DMS53 treated with DMSO at 0.1 percent for 48 hours (cell line): ENCODE results near the gene FKBP8.

Experiments
- DNase-seq: peaks from one replicate; lab custom pipeline; 2025; ENCODE audit not compliant: unreplicated experiment; lab: John Stamatoyannopoulos, UW

The FKBP8 gene

GRCh38 chr19:18503337-18503970 lies 39.9 kb downstream of the FKBP8 start:
- no peak for DNase-seq

DNA sequence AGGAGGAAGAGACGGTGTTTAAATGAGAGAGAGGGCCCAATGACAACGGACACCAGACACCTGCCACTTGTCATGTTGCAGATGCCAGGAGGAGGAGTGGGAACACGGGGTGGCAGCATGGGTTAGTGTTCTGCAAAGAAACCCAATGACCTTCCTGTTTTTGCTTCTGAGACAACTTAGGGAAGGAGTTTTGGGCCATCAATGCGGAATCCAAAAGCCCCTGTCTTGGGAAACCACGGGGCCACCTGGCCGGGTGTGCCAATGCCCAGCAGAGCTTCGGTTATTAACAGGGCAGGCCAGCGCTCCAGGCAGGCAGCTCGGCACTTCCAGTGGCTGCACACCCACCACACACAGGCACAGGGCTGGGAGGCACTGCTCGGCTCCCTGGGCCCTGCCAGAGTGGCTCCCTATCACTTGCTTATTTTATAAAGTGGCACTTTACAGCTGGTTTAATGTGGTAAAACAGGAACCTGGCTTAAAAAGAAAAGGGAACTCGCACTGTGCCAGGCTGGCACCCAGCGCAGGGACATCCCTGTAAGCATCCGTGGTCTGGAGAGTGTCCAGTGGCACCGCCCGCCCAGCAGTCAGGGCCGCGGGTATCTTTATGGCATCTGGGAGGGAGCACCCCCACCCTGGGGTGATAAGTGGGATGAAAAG lies 40.6 kb downstream of the FKBP8 start:
- DNase-seq = no peak

GRCh38 chr19:18502246-18502637 lies 41.1 kb downstream of the FKBP8 start:
- DNase-seq = no peak

DNA sequence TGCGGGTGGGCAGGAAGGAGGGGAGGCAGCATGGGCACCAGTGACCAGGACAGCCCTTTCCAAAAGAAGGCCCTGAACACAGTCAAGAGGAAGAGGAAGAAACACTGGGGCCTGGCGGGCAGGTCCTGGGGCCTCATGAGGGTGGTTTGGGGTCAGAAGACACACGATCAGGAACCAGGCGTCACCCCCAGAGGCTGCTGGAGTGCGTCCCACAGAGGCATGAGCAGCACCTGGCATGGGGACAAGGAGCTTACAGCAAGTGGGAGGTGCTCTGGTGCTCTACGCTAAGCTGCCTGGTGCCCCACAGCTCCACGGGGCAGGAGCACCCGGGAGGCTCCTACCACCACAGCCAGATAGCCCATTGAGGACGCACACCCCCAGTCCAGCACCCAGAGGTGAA lies 41.5 kb downstream of the FKBP8 start:
- no peak for DNase-seq

- no peak for DNase-seq
Measured at GRCh38 chr19:18501351-18501750, 42.0 kb downstream of the FKBP8 start.

- no peak for DNase-seq
Measured at GRCh38 chr19:18500799-18501198, 42.6 kb downstream of the FKBP8 start.

- DNase-seq = no peak
Measured at GRCh38 chr19:18500376-18500775, 43.0 kb downstream of the FKBP8 start.

DNA sequence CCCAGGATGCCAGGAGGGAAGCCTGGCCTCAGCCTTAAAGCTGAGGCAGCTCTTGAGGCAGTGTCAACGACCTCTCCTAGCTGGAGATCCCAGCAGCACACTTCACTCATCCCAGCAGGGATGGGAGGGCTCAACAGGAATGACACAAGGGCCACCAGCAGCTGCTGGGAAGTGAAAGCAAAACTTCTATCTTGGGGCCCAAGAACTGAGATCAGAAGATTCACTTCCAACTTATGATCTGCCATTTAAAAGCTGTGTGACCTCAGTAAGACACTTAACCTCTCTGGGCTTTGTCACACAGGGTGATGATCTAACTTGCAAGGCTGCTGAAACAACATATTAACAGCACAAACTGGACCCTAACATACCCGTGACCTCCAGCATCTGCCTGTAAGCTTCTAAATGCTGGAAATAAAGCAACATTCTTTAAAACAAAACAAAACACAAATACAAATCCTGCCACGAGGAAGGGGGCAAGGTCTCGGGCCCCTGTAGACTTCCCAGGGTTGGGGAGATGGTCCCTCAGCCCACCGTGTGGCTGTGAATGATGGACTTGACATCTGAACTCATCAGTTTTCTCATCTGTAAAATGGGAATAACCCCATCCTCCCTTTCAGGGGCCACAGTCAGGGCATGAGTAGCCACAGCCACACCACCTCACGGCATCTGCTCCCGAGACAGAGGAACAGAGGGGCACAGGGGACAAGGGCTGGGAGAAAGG lies 44.2 kb downstream of the FKBP8 start:
- DNase-seq = no peak

- no peak for DNase-seq
Measured at GRCh38 chr19:18496980-18497256, 46.5 kb downstream of the FKBP8 start.

- no peak for DNase-seq
Measured at GRCh38 chr19:18496167-18496979, 47.0 kb downstream of the FKBP8 start.

- DNase-seq = no peak
Measured at GRCh38 chr19:18495204-18495911, 48.0 kb downstream of the FKBP8 start.

- DNase-seq = no peak
Measured at GRCh38 chr19:18494267-18494607, 49.1 kb downstream of the FKBP8 start.

DNA sequence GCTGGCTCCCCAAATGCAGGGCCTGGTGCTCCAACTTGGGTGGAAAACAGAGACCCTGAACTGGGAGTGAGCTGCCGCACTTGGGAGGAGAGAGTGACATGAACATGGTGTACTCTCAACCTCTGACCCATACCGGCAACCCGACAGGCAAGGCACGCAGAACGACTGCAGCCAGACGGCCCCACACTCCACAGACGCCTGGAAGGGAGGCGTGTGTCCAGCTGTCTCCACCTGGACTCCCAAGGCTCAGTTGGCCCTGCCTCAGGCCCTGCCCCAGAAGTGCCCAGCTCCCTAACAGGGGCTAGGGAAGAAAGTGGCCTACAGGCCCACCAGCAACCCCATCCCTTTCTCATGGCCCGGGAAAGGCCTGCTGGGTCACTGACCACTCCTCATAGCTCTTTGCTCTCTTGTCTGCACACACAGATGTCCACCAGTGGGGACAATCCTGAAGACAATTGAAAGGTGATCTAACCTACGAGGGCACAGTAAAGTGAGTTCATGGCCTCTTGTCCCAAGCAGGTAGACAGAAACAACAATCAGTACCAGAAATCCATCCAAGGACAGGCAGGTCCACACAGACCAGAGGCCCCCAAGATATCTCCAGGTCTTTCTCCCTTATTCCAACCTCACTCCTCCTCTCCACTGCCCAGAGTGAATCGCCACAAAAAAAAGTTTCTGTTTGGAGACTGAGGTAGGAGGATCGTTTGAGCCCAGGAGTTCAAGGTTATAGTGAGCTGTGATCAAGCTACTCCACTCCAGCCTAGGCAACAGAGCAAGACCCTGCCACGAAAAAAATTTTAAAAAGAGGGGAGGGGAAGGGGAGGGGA lies 49.7 kb downstream of the FKBP8 start:
- DNase-seq = no peak

- no peak for DNase-seq
Measured at GRCh38 chr19:18491995-18492953, 51.1 kb downstream of the FKBP8 start.

DNA sequence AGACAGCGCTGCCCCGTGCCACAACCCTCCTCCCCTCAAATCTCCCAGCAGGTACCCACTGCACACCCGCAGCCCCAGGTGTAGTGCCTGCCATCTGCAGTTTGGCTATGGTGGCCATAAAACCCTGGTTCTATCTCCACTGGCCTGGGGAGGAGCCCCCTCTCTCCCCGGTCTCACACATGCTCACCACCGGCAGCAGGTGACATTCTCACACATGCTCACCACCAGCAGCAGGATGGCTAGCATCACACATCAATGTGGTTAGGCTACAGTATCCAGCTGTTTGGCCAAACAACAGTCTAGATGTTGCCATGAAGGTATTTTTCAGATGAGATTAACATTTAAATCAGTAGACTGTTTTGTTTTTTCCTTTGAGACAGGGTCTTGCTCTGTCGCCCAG lies 52.6 kb downstream of the FKBP8 start:
- DNase-seq = no peak

- DNase-seq = no peak
Measured at GRCh38 chr19:18489627-18490184, 53.7 kb downstream of the FKBP8 start.

- DNase-seq = no peak
Measured at GRCh38 chr19:18488838-18489626, 54.3 kb downstream of the FKBP8 start.

DNA sequence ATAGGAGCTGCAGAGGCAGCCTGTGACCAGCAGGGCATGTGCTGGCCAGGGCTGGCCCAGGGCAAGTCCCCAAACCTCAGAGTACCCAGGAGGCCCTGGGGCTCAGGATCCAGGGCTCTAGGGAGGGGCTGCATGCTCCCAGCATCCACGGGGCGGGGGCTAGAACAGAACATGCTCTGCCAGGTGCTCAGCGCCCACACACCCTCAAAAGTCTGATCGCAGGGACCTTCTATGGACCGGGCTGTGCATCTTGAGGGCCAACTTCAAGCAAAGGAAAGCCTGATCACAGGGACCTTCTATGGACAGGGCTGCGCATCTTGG lies 55.0 kb downstream of the FKBP8 start:
- no peak for DNase-seq
